GM03348 (cell line): ENCODE results near the gene PRAME.
"Not testable (repeated sequence)": the region's sequence is repeated elsewhere in the genome, so short reads cannot be mapped to it uniquely, and the experiment has no call there.

Experiments
- DNase-seq: peaks from one replicate; pipeline ENCODE4 v3.0.0; 2012; ENCODE audit warnings: low spot score

The PRAME gene

GRCh38 chr22:22520667-22521602 lies 38.1 kb downstream of the PRAME start:
- DNase-seq, result no peak

- DNase-seq, result peak; percentile 13
Observed at GRCh38 chr22:22520020-22520656, 38.9 kb downstream of the PRAME start, which contains the start of gene ZNF280A. TSS of gene ZNF280A (minus strand) at chr22:22520270. CDS start at chr22:22515630, 4,640 bp downstream.

DNA sequence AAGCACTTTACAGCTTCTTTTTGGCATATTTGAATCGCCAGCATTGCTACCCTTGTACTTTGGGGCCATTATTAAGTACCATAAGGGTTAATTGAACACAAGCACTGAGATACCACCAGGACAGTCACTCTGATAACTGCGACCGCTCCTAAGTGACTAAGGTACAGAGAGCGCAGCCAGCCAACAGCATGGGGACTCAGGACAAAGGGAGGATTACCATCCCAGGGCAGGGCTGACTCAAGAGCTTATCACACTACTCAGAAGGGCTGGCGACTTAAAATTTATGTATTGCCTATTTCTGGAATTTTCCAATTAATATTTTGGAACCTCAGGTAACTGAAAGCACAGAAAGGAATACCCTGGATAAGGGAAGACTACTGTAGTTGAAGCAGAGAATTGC lies 39.5 kb downstream of the PRAME start:
- DNase-seq, result no peak

DNA sequence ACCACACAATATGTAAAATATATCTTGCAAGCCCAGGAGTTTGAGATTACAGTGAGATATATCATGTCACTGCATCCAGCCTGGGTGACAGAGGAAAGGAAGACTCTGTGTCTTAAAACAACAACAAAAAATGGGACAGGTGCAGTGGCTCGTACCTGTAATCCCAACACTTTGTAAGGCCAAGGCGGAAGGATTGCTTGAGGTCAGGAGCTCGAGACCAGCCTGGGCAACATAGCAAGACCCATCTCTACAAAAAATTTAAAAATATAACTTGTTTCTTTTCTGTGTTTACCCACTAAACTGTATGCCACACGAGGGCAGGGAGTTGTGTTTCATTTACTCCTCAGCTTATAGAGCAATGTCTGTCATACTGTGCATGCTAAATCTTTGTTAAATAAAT lies 42.1 kb downstream of the PRAME start:
- no peak for DNase-seq

- DNase-seq, result no peak
Observed at GRCh38 chr22:22515890-22516289, 43.2 kb downstream of the PRAME start.

DNA sequence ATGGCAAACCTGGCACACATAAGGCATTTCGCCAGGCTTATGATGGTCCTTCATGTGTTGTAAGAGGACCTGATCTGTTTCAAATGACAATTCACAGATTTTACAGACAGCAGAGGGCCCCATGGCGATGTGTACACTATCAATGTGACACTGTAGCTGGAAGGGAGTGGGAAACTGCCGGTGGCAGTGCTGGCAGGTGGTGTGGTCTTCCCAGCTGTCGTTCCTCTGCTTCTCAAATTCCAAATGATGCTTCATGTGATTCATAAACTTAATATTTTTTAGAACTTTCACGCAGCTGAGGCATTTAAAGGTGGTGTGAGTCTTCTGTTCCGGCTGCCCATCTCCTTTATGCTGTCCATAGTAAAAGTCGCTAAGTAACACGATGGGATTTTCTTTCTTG lies 44.6 kb downstream of the PRAME start:
- not testable (repeated sequence) for DNase-seq

DNA sequence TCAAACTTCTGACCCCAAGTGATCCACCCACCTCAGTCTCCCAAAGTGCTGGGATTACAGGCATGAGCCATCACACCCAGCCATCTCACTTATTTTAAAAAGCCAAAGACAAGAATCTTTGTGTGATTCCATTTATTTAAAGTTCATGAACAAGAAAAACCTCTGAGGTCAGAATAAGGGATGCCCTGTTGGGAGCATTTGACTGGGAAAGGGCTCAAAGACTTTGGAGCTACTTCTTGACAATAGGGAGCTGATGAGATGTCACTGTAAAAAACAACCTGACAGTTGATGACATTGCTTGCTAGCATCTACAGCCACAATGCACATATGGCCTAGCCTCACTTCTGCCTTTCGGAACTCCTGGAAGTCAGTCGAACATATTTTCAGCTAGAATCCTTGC lies 45.4 kb downstream of the PRAME start:
- DNase-seq, result no peak

GRCh38 chr22:22512951-22513350 lies 46.1 kb downstream of the PRAME start:
- no peak for DNase-seq

DNA sequence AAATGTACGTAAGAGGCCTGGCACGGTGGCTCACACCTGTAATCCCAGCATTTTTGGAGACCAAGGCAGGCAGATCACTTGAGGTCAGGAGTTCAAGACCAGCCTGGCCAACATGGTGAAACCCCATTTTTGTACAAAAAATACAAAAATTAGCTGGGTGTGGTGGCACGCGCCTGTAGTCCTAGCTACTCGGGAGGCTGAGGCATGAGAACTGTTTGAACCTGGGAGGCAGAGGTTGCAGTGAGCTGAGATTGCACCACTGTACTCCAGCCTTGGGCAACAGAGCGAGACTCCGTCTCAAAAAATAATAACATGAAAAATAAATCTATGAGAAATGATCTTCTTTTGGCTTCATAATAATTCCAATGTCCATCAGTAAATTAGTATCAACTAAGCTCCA lies 48.2 kb downstream of the PRAME start:
- not testable (repeated sequence) for DNase-seq

DNA sequence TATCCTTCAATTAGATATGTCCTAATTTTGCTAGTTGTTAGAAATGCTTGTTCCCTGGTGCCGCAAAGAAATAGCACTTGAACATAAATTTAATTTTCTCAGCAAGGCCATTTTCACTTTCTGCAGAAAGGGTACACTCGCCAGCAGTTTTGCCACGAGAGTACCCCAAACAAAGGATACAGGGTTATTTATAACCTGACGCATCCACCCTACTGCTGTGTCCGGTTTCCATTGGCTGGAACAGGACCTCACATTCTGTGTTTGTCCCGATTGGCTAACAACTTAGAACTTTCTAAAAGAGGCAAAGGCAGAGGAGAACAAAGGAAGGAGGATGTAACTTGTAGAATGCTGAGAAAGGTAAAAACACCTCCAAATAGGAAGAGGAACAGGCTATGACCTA lies 49.2 kb downstream of the PRAME start:
- not testable (repeated sequence) for DNase-seq

GRCh38 chr22:22508274-22509176 lies 50.5 kb downstream of the PRAME start, which contains the start of gene ZNF280B:
TSS of gene ZNF280B (minus strand) at chr22:22508742. CDS start at chr22:22489398, 19,344 bp downstream.
- peak; percentile 92 for DNase-seq

DNA sequence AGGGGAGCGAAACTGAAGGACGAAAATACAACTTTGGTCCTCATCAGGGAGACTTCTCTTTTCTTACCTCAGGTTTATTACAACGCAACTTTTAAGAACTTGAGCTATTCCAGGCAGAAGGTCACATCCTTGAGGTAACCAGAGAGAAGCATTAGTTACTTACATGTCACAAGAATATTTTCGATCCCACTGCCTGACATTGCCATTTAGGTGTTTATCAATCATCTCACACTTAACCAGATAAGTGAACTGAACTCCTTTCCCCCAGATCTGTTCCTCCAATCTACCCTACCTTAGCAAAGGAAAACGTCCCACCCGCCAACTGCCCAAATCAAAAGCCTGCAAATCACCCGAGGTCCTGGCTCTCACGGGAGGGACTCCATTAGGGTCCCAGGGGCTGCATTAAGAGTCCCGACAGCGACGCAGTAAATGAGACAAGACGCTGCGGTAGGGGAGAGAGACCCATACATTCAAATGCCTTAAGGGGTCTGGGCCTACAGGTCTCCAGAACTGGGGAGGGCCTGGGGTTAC lies 51.3 kb downstream of the PRAME start:
- no peak for DNase-seq

- DNase-seq, result no peak
Observed at GRCh38 chr22:22506736-22507135, 52.3 kb downstream of the PRAME start.

- DNase-seq, result no peak
Observed at GRCh38 chr22:22498267-22498666, 60.8 kb downstream of the PRAME start.
